ENCODE data around the gene NBEAL1. TPM values are rescaled to one million over a fixed set of nuclear protein-coding genes. Genes with fewer than 3 reads are reported as not detected.
"Not testable (repeated sequence)": the region's sequence is repeated elsewhere in the genome, so short reads cannot be mapped to it uniquely, and the experiment has no call there.

Gene NBEAL1
- total RNA-seq, 1 donor from 2014 or later: 67.2 TPM

- H3K27ac ChIP-seq: no peak overlapping the region
- H3K9me3 ChIP-seq: no peaks in the 10 kb centered on the region
- TF ChIP-seq, protein P1, sequence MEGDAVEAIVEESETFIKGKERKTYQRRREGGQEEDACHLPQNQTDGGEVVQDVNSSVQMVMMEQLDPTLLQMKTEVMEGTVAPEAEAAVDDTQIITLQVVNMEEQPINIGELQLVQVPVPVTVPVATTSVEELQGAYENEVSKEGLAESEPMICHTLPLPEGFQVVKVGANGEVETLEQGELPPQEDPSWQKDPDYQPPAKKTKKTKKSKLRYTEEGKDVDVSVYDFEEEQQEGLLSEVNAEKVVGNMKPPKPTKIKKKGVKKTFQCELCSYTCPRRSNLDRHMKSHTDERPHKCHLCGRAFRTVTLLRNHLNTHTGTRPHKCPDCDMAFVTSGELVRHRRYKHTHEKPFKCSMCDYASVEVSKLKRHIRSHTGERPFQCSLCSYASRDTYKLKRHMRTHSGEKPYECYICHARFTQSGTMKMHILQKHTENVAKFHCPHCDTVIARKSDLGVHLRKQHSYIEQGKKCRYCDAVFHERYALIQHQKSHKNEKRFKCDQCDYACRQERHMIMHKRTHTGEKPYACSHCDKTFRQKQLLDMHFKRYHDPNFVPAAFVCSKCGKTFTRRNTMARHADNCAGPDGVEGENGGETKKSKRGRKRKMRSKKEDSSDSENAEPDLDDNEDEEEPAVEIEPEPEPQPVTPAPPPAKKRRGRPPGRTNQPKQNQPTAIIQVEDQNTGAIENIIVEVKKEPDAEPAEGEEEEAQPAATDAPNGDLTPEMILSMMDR (IDR thresholded peaks at IDR 0.05): no peak
- ATAC-seq (no peak), DNase-seq (no peak)
- intact Hi-C loops (cut with DNase I): no loop called here
- H3K4me1 ChIP-seq: no peaks in the 10 kb centered on the region
- no peaks in the 10 kb centered on the region for H3K27me3 ChIP-seq (ENCODE audit: low read depth)
- H3K36me3 ChIP-seq: peaks cover 82% of the 10 kb centered on the region
- H3K4me3 ChIP-seq: no peak overlapping the region
Observed at GRCh38 chr2:203126996-203127395, 112.3 kb downstream of the NBEAL1 start.

- no peak for DNase-seq
- Histone ChIP-seq H3K4me1 (no peaks in the 10 kb centered on the region), H3K27ac (no peak overlapping the region), H3K9me3 (no peaks in the 10 kb centered on the region), H3K27me3 (ENCODE audit: low read depth) (no peaks in the 10 kb centered on the region), H3K4me3 (no peak overlapping the region), H3K36me3 (peaks cover 84% of the 10 kb centered on the region)
- intact Hi-C loops (cut with DNase I): no loop called here
- TF ChIP-seq, protein P1 (IDR thresholded peaks at IDR 0.05): no peak
- ATAC-seq: no peak
Observed at GRCh38 chr2:203135105-203135504, 120.4 kb downstream of the NBEAL1 start.

DNA sequence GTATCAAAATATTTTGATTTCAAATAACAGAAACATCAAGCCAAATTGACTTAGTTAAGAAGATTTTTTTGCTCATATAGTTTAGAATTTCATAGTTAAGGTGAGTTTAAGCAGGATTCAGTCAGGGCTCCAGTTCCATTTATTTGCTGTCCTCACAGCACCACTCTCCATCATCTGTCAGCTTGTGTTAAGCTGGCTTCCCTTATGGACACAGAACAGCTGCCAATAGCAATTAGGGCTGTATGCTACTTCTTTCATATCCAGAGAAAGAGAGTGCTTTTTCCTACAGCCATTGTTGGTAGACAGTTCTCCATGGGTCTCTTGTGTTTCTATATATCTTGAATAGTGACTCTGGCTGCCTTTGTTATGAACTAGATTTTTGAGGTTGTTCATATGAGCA, 128.7 kb downstream of the NBEAL1 start:
- no peaks in the 10 kb centered on the region for H3K4me1 ChIP-seq
- ATAC-seq: no peak
- H3K4me3 ChIP-seq: no peak overlapping the region
- H3K9me3 ChIP-seq: no peaks in the 10 kb centered on the region
- peaks cover 52% of the 10 kb centered on the region for H3K36me3 ChIP-seq
- TF ChIP-seq, protein P1 (IDR thresholded peaks at IDR 0.05): no peak
- no peak for DNase-seq
- no peak overlapping the region for H3K27ac ChIP-seq
- intact Hi-C loops (cut with DNase I): no loop called here
- H3K27me3 ChIP-seq (ENCODE audit: low read depth): no peaks in the 10 kb centered on the region

DNA sequence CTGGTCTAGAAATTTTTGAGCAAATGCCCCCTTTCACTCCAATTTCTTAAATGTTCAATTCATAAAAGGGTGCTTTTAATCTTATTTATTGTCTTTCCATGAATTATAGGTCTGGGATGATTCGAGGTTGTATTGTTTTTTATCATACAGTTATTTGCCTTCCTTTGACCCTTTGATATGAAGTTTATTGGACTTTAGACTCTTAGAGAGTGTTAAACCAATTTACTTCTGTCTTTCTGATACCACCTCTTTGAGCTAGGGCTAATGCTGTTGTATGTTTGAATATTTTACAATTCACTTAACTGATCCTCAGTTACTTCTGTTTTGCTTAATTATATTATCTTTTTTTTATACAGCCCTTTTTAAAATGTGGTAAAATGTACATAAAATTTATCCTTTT, 134.5 kb downstream of the NBEAL1 start:
- intact Hi-C loops (cut with DNase I): no loop called here
- Histone ChIP-seq H3K4me1 (no peaks in the 10 kb centered on the region), H3K36me3 (peaks cover 55% of the 10 kb centered on the region), H3K27ac (no peak overlapping the region), H3K27me3 (ENCODE audit: low read depth) (no peaks in the 10 kb centered on the region), H3K4me3 (no peak overlapping the region), H3K9me3 (no peaks in the 10 kb centered on the region)
- ATAC-seq: no peak
- TF ChIP-seq, protein P1 (IDR thresholded peaks at IDR 0.05): no peak
- no peak for DNase-seq

GRCh38 chr2:203155406-203155805, 140.7 kb downstream of the NBEAL1 start:
- DNase-seq: no peak
- Histone ChIP-seq H3K36me3 (peaks cover 40% of the 10 kb centered on the region), H3K9me3 (no peaks in the 10 kb centered on the region), H3K4me1 (no peaks in the 10 kb centered on the region), H3K27ac (no peak overlapping the region), H3K4me3 (no peak overlapping the region), H3K27me3 (ENCODE audit: low read depth) (no peaks in the 10 kb centered on the region)
- TF ChIP-seq, protein P1 (IDR thresholded peaks at IDR 0.05): no peak
- ATAC-seq: no peak
- intact Hi-C loops (cut with DNase I): no loop called here

DNA sequence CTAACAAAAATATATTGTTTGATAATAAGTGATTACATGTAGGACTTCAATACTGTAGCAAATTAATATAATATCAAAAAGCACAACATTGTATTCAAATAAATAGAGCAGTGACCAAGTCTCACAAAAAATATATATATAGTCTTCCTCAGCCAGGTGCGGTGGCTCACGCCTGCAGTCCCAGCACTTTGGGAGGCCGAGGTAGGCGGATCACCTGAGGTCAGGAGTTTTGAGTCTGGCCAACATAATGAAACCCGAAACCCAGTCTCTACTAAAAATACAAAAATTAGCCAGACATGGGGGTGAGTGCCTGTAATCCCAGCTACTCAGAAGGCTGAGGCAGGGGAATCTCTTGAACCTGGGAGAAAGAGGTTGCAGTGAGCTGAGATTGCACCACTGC, 148.0 kb downstream of the NBEAL1 start:
- DNase-seq; H3K27me3 ChIP-seq (ENCODE audit: low read depth); H3K9me3 ChIP-seq; H3K4me3 ChIP-seq; ATAC-seq; H3K27ac ChIP-seq; intact Hi-C loops (cut with DNase I); H3K4me1 ChIP-seq: not testable (repeated sequence)
- H3K36me3 ChIP-seq: peaks cover 51% of the 10 kb centered on the region
